Measurements from ENCODE around the gene ENPP1.

Gene ENPP1

DNA sequence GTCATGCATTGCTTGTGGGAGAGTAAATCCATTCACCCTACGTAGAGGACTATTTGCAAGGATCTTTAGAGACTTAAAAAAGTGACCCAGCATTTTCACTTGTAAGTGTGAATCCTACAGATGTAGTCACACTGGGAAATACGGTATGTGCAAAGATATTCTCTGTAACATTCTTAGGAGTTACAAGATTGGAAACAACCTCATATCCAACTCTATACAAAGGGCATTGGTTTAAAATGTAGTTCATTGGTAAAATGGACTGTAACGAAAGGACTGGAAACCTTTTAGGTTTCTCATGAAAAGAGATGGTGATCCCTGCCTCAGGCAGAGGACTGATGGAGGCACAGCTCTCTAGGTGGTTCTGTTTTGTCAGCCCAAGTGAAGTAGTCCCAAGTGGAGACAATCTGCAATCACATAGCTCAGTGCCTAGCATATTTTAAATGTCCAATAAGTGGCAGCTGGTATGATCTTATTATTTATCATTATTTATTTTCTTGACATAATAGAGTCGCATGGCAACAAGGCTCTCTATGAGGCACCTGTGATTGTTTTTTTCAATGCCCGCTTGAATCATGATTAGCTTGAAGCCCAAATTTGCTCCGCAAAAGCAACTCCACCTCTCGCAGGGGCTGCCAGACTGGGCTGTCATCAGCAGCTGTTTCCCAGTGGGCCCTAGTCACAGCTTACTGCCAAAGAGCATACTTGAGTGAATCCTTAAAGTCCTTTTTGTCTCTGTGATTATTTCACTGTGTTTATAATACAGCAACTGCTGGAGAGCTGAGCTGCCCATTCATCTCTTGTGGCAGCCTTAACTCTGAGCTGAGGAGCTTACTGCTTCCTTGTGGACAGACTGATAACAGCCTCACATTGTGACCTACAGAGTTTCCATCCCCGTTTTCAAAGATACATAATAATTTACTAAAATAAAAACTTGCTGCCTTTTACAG, 19.8 kb upstream of the ENPP1 start:
- DNase-seq: no peak

- no peak for DNase-seq
Measured at GRCh38 chr6:131789219-131789618, 18.6 kb upstream of the ENPP1 start.

GRCh38 chr6:131791476-131791875, 16.3 kb upstream of the ENPP1 start:
- DNase-seq: no peak

GRCh38 chr6:131792091-131792496, 15.7 kb upstream of the ENPP1 start:
- DNase-seq: no peak

GRCh38 chr6:131795366-131795765, 12.5 kb upstream of the ENPP1 start:
- no peak for DNase-seq

DNA sequence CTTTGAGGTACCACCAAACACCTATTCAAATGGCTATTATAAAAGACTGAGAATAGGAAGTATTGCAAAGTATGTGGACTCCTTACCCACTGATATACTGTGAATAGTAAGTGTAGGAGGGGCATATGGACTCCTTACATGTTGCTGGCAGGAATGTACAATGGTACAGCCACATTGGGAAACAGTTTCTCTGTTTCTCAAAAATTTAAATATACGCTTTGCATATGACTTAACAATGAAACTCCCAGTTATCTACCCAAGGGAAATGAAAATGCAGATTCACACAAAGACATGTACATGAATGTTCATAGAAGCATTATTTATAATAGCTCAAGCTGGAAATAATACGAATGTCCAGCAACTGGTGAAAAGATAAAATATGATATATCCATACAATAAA, 5.5 kb upstream of the ENPP1 start:
- DNase-seq: no peak

DNA sequence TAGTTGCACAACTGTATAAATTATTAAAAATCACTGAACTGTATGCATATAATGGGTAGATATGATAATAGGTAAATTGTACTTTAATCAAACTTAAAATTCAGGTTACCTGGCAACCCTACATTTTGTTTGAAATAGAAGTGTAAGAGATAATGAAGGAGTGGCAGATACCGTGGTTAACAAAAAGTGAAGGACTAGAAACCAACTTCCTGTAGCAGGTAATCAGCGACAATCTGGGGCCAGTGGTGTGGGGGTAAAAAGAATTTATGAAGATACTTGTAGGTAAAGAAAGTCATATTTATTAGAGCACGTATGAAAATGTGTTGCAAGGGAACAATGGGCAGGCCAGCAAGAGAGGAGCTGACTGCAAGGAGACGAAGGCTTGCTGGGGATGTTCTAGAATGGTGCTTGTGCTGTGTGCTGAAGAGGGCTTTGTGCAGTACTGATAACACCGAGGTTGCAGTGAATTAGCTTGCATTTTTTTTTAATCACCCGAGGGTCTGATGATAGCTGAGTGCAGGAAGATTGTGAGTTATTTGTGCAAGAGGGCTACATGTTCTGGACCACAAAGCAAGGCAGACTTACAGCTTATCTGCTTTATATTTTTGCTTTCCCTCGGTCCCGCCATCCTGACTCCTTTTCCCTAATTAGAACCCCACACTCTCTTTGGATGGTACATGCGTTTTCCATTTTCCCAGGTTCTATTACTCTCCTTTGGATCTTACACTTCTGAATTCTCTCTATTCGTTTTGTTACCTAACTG, 4.6 kb upstream of the ENPP1 start:
- no peak for DNase-seq

- DNase-seq: no peak
Measured at GRCh38 chr6:131804131-131804530, 3.7 kb upstream of the ENPP1 start.

DNA sequence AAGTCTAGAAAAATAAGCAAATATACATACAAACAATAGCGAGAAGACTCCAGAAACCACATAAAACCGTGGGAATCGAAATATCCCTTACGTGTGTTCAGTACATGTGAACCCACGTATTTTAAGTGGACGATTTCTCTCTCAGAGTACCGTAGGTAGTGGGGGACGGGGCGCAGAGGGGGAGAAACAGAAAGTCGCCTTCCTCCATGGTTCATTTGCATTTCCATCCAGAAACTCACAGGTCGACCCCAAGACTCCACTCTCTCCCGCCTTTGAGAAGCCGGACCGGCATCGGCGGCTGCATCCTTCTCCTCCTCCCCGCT, 538 bp upstream of the ENPP1 start:
- no peak for DNase-seq

DNA sequence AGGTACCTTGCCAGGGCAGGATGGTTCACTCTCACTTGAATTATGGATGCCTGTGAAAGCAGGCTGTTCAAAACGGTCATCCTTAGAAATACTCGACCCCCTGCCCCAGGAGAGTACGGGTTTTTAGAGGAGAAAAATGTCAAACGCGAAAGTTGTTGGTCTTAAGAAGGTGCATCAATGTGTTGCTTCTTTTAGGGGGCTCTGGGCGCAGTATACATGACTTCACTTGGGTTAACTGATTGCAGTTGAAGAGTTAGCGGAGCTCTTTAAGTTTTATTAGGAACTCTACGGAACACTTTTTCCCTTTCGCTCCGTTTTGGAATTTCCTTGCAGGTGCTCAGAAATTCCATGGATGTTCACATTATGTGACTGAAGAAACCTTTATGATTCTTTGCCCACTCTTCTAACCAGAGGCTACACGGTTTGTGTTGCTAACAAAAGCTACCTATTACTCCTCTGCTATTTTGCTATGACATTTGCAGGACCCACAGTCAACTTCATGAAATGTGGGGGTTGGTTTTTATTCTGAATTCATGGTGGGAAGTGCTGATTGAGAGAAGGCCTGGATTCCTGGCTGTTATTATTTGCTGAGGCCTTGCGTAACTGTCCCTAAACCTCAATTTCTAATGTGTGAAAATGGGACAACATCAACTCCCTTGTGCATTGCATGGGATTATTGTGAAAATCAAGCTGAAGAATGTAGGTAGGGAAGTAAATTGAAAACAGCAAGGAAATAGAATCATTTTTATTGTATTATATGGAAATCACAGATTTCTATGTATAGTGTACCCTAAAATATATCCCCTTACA, 845 bp downstream of the ENPP1 start:
- DNase-seq: no peak

DNA sequence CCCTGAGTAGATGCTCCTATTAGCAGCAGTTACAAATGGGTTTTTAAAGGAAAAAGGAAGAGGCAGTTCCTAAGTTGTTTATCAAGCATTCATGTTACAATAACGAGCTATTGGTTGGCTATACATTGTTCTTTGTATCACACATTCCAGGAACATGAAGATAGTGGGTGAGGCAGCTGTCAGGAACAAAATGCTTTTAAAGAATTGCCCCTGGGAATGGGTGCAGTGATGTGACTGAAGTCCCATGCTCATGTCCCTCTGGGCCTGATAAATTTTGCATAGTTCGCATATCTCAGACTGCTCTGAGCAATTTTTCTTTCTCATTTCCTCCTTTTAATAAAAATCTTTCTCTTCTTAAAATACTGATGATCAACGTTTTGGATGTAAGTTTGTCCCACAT, 3.7 kb downstream of the ENPP1 start:
- DNase-seq: no peak

GRCh38 chr6:131813991-131814390, 6.2 kb downstream of the ENPP1 start:
- DNase-seq: no peak

GRCh38 chr6:131816869-131817268, 9.0 kb downstream of the ENPP1 start:
- no peak for DNase-seq

GRCh38 chr6:131819572-131820124, 11.8 kb downstream of the ENPP1 start:
- no peak for DNase-seq

DNA sequence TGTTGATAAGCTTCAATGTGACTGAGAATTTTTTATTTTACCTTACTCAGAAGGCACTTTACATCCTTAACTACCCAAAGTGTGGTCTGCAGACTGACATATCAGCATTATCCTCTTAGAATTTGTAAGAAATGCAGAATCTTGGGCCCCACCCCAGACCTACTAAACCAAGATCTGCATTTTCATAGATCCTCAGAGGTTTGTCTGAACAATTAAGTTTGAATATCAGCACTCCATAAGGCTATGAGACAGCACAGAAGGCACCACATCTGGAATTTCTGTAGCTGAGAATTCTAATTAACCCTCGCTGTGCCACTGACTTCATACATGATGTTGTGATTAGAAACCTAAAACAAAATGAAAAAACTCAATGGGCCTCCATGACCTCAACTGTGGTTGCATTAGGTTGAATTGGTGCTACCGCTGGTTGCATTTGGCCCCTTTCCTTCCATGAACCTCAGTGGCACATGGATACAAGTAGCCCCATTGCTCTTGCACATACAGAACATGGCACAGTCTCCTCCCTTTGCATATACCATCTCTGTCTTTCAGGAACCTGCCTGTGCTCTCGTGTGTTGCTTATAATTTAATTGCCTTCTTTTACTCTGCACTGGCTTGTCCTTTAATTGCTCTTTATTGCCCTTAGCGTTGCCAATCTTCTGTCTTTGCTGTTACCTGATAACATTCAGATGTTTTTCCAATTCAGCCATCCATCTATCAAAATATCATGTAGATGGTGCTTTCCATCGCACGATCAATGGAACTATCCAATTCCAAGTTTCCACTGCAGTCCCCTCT, 13.4 kb downstream of the ENPP1 start:
- DNase-seq: no peak

DNA sequence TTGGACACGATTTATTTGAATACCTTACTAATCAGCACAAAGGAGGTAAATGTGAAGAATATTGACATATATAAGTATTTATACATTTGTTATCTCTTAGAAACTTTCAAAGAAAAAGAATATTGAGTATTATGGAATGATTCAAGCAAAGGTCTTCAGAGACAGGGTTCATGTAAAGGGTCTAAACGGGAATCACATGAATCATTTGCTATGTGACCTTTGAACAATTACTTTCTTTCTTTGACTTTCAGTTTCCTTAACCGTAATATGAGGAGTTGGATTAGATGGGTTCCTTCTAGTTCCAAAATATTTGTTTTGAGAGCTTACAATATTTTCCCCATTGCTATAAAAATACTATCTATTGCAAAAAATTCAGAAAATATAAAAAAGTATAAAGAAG, 14.3 kb downstream of the ENPP1 start:
- no peak for DNase-seq

GRCh38 chr6:131823276-131823902, 15.6 kb downstream of the ENPP1 start:
- DNase-seq: no peak

GRCh38 chr6:131825946-131826345, 18.1 kb downstream of the ENPP1 start:
- DNase-seq: no peak

DNA sequence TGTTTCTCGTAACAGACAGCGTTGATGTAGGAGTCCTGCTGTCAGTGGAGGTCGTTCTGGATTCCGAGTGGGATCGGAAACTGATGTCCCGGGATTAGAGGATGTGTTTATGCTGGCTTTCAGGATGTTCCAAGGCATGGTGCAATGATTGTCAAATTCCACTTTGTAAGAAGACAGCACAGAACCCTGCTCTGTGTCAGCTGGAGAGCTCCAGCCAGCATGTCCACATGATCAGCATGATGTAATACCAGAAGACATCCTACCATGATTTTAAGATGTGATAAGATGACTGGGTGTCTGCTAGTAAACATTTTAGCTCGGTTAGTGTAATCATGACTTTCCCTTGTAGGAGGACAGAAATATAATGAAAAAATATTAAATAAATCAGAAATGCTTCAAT, 20.3 kb downstream of the ENPP1 start:
- DNase-seq: no peak

GRCh38 chr6:131828951-131829350, 21.1 kb downstream of the ENPP1 start:
- no peak for DNase-seq

DNA sequence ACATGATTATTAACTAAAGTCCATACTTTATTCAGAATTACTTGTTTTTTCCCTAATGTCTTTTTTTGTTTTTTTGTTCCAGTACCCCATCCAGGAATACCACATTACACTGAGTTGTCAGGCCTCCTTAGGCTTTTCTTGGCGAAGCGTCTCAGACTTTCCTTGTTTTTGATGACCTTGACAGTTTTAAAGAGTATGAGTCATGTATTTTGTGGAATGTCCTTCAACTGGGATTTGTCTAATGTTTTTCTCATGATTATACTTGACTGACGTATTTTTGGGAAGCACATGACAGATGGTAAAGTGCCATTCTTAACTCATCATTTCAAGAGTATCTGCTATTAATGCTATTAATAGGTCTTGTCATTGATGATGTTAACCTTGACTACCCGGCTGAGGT, 23.6 kb downstream of the ENPP1 start:
- no peak for DNase-seq

DNA sequence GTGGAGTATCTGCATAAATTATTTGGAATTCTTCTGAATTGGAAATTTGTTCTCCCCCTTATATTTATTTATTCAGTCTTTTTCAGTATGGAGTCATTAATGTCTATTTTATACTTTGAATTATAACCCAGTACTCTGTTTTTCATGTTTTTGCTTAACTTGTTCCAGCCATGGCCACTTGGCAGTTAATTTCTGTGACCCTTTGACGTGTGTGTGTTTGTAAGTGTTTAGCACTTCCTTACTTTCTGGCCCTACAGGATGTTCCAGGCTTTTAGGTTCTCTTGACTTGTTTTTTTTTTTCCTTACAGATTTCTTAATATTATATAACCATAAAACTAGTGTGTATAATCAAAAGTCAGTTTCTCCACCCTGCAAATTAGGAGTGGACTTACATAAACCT, 24.1 kb downstream of the ENPP1 start:
- DNase-seq: no peak

All from NCI-H1092 treated with DMSO at 0.1 percent for 48 hours (cell line).